Epithelial cell of esophagus (primary cell): ENCODE results near the gene ELOVL4.
A peak's percentile ranks its signal among the peaks of the same experiment; 100 is the strongest.

ENCODE experiments used
- DNase-seq: peaks from one replicate; pipeline ENCODE4 v3.0.0; 2010; ENCODE audit warnings: low read depth
- H3K4me3 ChIP-seq: 2 replicates; pipeline ENCODE4 v1.5.1; 2011; ENCODE audit warnings: mild to moderate bottlenecking, low read length, control low read depth
- TF ChIP-seq, protein P1 (sequence below): IDR thresholded peaks from 2 replicates; pipeline ENCODE4 v1.5.1; 2011; ENCODE audit warnings: low read depth, mild to moderate bottlenecking, low read length, control low read depth, inconsistent platforms; ENCODE audit not compliant: insufficient read depth; ENCODE audit errors: missing control alignments

ELOVL4 gene

DNA sequence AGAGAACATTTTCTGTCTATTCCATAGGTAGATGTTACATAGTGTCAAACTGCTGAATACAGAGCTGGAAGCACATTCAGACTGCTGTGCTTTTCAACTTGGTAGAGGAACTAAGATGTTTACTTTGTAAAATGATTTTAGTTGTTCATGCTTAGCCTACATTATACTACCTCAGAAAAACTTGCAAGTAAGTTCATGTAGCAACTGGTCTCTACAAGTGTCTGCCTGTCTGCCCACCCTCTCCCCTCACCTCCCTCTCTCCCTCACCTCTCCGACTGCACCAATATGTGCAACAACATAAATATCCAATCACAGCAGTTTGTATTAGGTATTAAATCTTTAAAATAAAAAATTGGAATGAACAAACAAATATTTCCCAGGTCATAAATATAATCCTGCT, 25.3 kb downstream of the ELOVL4 start:
- DNase-seq = peak; percentile 55
- TF ChIP-seq, protein P1, sequence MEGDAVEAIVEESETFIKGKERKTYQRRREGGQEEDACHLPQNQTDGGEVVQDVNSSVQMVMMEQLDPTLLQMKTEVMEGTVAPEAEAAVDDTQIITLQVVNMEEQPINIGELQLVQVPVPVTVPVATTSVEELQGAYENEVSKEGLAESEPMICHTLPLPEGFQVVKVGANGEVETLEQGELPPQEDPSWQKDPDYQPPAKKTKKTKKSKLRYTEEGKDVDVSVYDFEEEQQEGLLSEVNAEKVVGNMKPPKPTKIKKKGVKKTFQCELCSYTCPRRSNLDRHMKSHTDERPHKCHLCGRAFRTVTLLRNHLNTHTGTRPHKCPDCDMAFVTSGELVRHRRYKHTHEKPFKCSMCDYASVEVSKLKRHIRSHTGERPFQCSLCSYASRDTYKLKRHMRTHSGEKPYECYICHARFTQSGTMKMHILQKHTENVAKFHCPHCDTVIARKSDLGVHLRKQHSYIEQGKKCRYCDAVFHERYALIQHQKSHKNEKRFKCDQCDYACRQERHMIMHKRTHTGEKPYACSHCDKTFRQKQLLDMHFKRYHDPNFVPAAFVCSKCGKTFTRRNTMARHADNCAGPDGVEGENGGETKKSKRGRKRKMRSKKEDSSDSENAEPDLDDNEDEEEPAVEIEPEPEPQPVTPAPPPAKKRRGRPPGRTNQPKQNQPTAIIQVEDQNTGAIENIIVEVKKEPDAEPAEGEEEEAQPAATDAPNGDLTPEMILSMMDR = no peak
- no peak overlapping the region for H3K4me3 ChIP-seq

DNA sequence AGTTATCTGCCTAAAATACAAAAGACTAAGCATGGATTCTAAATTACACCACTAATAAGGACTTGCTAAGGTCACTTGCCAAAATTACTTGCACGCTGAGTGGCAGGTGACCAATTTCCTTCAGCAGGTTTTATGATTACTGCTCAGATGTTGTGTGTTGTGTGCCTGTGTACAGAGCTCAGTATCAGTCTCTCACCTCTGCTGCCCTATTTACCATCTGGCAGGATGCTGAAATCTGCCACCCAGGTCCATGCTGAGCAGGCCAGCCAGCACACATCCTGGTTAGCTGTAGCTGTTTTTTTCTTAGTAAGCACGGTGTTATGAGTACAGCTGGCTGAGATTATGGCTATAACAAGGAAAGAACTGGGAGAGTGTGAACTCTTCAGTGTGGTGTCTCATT, 34.0 kb downstream of the ELOVL4 start:
- no peak for DNase-seq
- TF ChIP-seq, protein P1 = no peak
- H3K4me3 ChIP-seq = no peak overlapping the region

- peak; percentile 64 for DNase-seq
- TF ChIP-seq, protein P1 = no peak
- no peak overlapping the region for H3K4me3 ChIP-seq
Observed at GRCh38 chr6:79911992-79912391, 35.4 kb downstream of the ELOVL4 start.

GRCh38 chr6:79909517-79909916, 37.8 kb downstream of the ELOVL4 start:
- TF ChIP-seq, protein P1 = no peak
- no peak overlapping the region for H3K4me3 ChIP-seq
- no peak for DNase-seq

DNA sequence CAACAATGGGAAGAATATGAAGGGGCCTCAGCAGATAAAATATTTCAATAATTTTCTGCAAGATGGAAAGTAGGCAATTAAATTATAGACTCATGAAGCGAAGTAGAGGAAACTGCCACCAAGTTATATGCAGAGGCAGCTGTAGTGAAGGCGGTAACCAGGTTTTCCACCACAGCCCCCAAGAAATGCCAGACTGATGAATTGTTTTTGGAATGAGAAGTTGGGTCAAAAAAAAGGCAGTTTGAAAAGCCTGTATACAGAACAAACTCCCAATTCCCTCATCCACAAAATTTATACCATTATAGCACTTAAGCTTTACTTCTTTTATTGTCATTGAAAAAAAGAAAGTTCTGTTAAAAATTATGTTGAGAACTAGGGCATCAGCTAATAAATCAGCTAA, 45.3 kb downstream of the ELOVL4 start:
- DNase-seq = no peak
- TF ChIP-seq, protein P1 = no peak
- H3K4me3 ChIP-seq = no peak overlapping the region

- DNase-seq = peak; percentile 76
- TF ChIP-seq, protein P1 = no peak
- no peak overlapping the region for H3K4me3 ChIP-seq
Observed at GRCh38 chr6:79898076-79898475, 49.3 kb downstream of the ELOVL4 start.

- no peak for DNase-seq
- TF ChIP-seq, protein P1 = no peak
- H3K4me3 ChIP-seq = no peak overlapping the region
Observed at GRCh38 chr6:79896075-79896449, 51.3 kb downstream of the ELOVL4 start.
